Medulla oblongata (tissue), 1 donor: Measurements from ENCODE around the gene NUDCD3.

Experiments used
- DNase-seq: peaks from one replicate; pipeline ENCODE4 v3.0.0-alpha.2; 2015; ENCODE audit errors: extremely low spot score

Gene NUDCD3

GRCh38 chr7:44482502-44483485 lies 7.7 kb downstream of the NUDCD3 start:
- no peak for DNase-seq

- DNase-seq = no peak
Observed at GRCh38 chr7:44477938-44478337, 12.5 kb downstream of the NUDCD3 start.

GRCh38 chr7:44477063-44477830 lies 13.2 kb downstream of the NUDCD3 start:
- peak; percentile 89 for DNase-seq

GRCh38 chr7:44476313-44476712 lies 14.1 kb downstream of the NUDCD3 start:
- DNase-seq = no peak

- DNase-seq = no peak
Observed at GRCh38 chr7:44473295-44473694, 17.2 kb downstream of the NUDCD3 start.

GRCh38 chr7:44472843-44473242 lies 17.6 kb downstream of the NUDCD3 start:
- no peak for DNase-seq

GRCh38 chr7:44471850-44472249 lies 18.6 kb downstream of the NUDCD3 start:
- DNase-seq = no peak

GRCh38 chr7:44471436-44471835 lies 19.0 kb downstream of the NUDCD3 start:
- no peak for DNase-seq

GRCh38 chr7:44470628-44471245 lies 19.7 kb downstream of the NUDCD3 start:
- no peak for DNase-seq

GRCh38 chr7:44470135-44470479 lies 20.4 kb downstream of the NUDCD3 start:
- DNase-seq = no peak

- DNase-seq = no peak
Observed at GRCh38 chr7:44469461-44470134, 20.9 kb downstream of the NUDCD3 start.

GRCh38 chr7:44467217-44467548 lies 23.3 kb downstream of the NUDCD3 start:
- DNase-seq = no peak

- DNase-seq = peak; percentile 43
Observed at GRCh38 chr7:44466300-44467216, 23.9 kb downstream of the NUDCD3 start.

- no peak for DNase-seq
Observed at GRCh38 chr7:44465490-44465889, 25.0 kb downstream of the NUDCD3 start.

GRCh38 chr7:44463169-44463808 lies 27.2 kb downstream of the NUDCD3 start:
- DNase-seq = no peak

GRCh38 chr7:44461387-44461786 lies 29.1 kb downstream of the NUDCD3 start:
- DNase-seq = no peak

- no peak for DNase-seq
Observed at GRCh38 chr7:44460325-44460724, 30.1 kb downstream of the NUDCD3 start.

- DNase-seq = no peak
Observed at GRCh38 chr7:44455155-44455554, 35.3 kb downstream of the NUDCD3 start.

- no peak for DNase-seq
Observed at GRCh38 chr7:44454348-44454747, 36.1 kb downstream of the NUDCD3 start.

- no peak for DNase-seq
Observed at GRCh38 chr7:44451123-44451522, 39.3 kb downstream of the NUDCD3 start.
